GM23338 (cell line): Measurements from ENCODE around the gene SLC22A5. TPM values are rescaled to one million over a fixed set of nuclear protein-coding genes. Genes with fewer than 3 reads are reported as not detected.

Experiments used
- ATAC-seq: fragments of 200-7000 bp; cut with Tn5 transposase; 3 replicates; pipeline ENCODE4 v1.9.1; 2020
- DNase-seq: peaks from one replicate; pipeline ENCODE4 v3.0.0-alpha.2; 2015; ENCODE audit warnings: low spot score
- H2AFZ ChIP-seq: fragments of 200-600 bp; sonication (generic); 2 replicates; pipeline ENCODE4 v1.8.0; 2016; ENCODE audit warnings: antibody characterized with exemption, mild to moderate bottlenecking, moderate library complexity
- H3F3A ChIP-seq: fragments of 200-600 bp; sonication (generic); replicated peaks from 2 replicates; pipeline ENCODE4 v1.8.0; 2017; ENCODE audit warnings: antibody characterized with exemption, mixed run types, low read depth
- H3K27ac ChIP-seq: fragments of 200-600 bp; sonication (generic); 2 replicates; pipeline ENCODE4 v1.6.1; 2016; ENCODE audit warnings: low read depth
- H3K27me3 ChIP-seq: fragments of 200-600 bp; sonication (generic); 2 replicates; pipeline ENCODE4 v1.8.0; 2016; ENCODE audit warnings: mild to moderate bottlenecking, mixed run types, moderate library complexity; ENCODE audit not compliant: insufficient read depth
- H3K36me3 ChIP-seq: fragments of 200-600 bp; sonication (generic); 2 replicates; pipeline ENCODE4 v1.8.0; 2016; ENCODE audit warnings: mild to moderate bottlenecking; ENCODE audit not compliant: insufficient read depth
- H3K4me1 ChIP-seq: fragments of 200-600 bp; sonication (generic); 2 replicates; pipeline ENCODE4 v1.8.0; 2016; ENCODE audit warnings: mild to moderate bottlenecking, moderate library complexity; ENCODE audit not compliant: insufficient read depth
- H3K4me2 ChIP-seq: fragments of 200-600 bp; sonication (generic); 2 replicates; pipeline ENCODE4 v1.7.1; 2017; ENCODE audit warnings: mixed run types
- H3K4me3 ChIP-seq: fragments of 200-600 bp; sonication (generic); 2 replicates; pipeline ENCODE4 v1.6.1; 2016; ENCODE audit warnings: mixed run types
- H3K79me2 ChIP-seq: fragments of 200-600 bp; sonication (generic); replicated peaks from 2 replicates; pipeline ENCODE4 v1.8.0; 2017; ENCODE audit warnings: mild to moderate bottlenecking; ENCODE audit not compliant: insufficient read depth
- H3K9me2 ChIP-seq: fragments of 200-600 bp; sonication (generic); 2 replicates; pipeline ENCODE4 v1.8.0; 2017; ENCODE audit not compliant: insufficient read depth
- H4K20me1 ChIP-seq: fragments of 200-600 bp; sonication (generic); replicated peaks from 2 replicates; pipeline ENCODE4 v1.8.0; 2017; ENCODE audit warnings: mild to moderate bottlenecking; ENCODE audit not compliant: insufficient read depth
- H3K27ac Mint-ChIP-seq: 2 replicates; pipeline ENCODE4 v1.8.0; 2020; ENCODE audit warnings: inconsistent platforms, mild to moderate bottlenecking, moderate library complexity, mixed read lengths
- H3K27me3 Mint-ChIP-seq: 3 replicates; pipeline ENCODE4 v1.8.0; 2022; ENCODE audit warnings: low read depth, mild to moderate bottlenecking, moderate library complexity, mixed read lengths, inconsistent platforms; ENCODE audit not compliant: insufficient read depth, poor library complexity
- H3K36me3 Mint-ChIP-seq: 3 replicates; pipeline ENCODE4 v1.8.0; 2021; ENCODE audit warnings: low read depth, mild to moderate bottlenecking, inconsistent platforms, moderate library complexity, mixed read lengths
- H3K4me1 Mint-ChIP-seq: 3 replicates; pipeline ENCODE4 v1.8.0; 2020; ENCODE audit warnings: mild to moderate bottlenecking, inconsistent platforms, mixed read lengths
- H3K4me3 Mint-ChIP-seq: 3 replicates; pipeline ENCODE4 v1.8.0; 2021; ENCODE audit warnings: moderate library complexity, mild to moderate bottlenecking, inconsistent platforms, mixed read lengths
- H3K9me3 Mint-ChIP-seq: 3 replicates; pipeline ENCODE4 v1.8.0; 2020; ENCODE audit warnings: moderate library complexity, mild to moderate bottlenecking, inconsistent platforms, mixed read lengths
- CREB1 ChIP-seq: fragments of 250-450 bp; sonication (Bioruptor Pico); IDR thresholded peaks from 2 replicates; pipeline ENCODE4 v1.5.0; 2020; ENCODE audit warnings: low read depth, mild to moderate bottlenecking, moderate library complexity
- EZH2 ChIP-seq: fragments of 200-600 bp; sonication (generic); IDR thresholded peaks from one replicate; pipeline ENCODE4 v1.8.0; 2017; ENCODE audit warnings: antibody characterized with exemption, mild to moderate bottlenecking, low read depth; ENCODE audit not compliant: unreplicated experiment
- EZH2phosphoT487 ChIP-seq: fragments of 200-600 bp; sonication (generic); IDR thresholded peaks from one replicate; pipeline ENCODE4 v1.8.1; 2018; ENCODE audit warnings: antibody characterized with exemption; ENCODE audit not compliant: unreplicated experiment
- NANOG ChIP-seq: IDR thresholded peaks from 2 replicates; pipeline ENCODE4 v1.6.1; 2016; ENCODE audit warnings: antibody characterized with exemption, borderline replicate concordance
- POLR2AphosphoS5 ChIP-seq: IDR thresholded peaks from 2 replicates; pipeline ENCODE4 v1.6.1; 2016; ENCODE audit warnings: antibody characterized with exemption, low read depth
- STAT1 ChIP-seq: IDR thresholded peaks from one replicate; pipeline ENCODE4 v1.6.1; 2016; ENCODE audit warnings: antibody characterized with exemption; ENCODE audit not compliant: unreplicated experiment
- ZNF114 ChIP-seq: fragments of 250-450 bp; sonication (Bioruptor Pico); IDR thresholded peaks from 2 replicates; pipeline ENCODE4 v1.5.0; 2020; ENCODE audit warnings: mild to moderate bottlenecking, moderate library complexity
- ZNF331 ChIP-seq: fragments of 250-450 bp; sonication (Bioruptor Pico); IDR thresholded peaks from 2 replicates; pipeline ENCODE4 v1.5.0; 2020; ENCODE audit warnings: low read depth, mild to moderate bottlenecking, moderate library complexity
- polyA plus RNA-seq: library from polyadenylated mRNA; unstranded; fragments of >200 nt; fragmentation: Nextera tagmentation; extraction: Ambion mirVana; gene quantifications from 2 replicates; pipeline ENCODE4 v1.2.1, GENCODE V29; 2016
- total RNA-seq: library from RNA; depleted of rRNA; stranded (reverse); fragments of >200 nt; shearing (Covaris generic); gene quantifications from 2 replicates; pipeline ENCODE4 v1.2.3, GENCODE V29; 2014
- TF ChIP-seq, protein P1 (sequence below): fragments of 250-450 bp; sonication (Bioruptor Pico); IDR thresholded peaks from 2 replicates; pipeline ENCODE4 v1.5.0; 2020; ENCODE audit warnings: mild to moderate bottlenecking, moderate library complexity
- TF ChIP-seq, protein P2 (sequence below): IDR thresholded peaks from 2 replicates; pipeline ENCODE4 v1.6.1; 2016; ENCODE audit warnings: antibody characterized with exemption

SLC22A5 gene
- total and polyA plus RNA-seq, 2 experiments from 2014 or later, result 1.9 to 2.4 TPM

DNA sequence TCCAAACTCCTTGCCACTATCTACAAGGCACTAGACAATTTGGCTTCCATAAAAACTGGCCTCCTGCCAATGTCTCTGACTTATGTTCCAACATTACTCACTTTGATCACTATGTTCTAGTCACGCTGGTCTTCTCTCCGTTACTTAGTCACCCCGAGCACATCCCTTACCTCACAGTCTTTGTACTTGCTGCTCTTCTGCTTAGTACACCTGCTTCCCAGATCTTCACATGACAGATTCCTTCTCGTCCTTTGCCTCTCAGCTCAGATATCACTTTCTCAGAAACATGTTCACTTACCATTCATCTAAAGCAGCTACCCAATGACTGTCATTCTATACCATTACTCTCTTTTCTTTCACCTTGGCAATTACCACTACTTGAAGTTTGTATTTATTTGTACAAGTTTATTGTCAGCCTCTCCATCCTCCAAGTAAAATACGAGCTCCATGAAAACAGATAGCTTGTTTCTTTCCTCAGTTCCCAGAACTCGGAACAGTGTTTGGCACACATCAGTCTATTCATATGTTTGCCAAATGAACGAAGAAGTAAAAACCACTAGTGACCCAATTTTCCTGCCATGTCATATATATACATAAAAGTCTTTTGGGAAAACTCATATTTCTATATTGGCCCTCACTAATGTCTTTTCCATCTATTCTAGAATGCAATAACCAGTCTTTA is 5.9 kb upstream of the SLC22A5 start:
- no peak for TF ChIP-seq ZNF331
- no peak for TF ChIP-seq POLR2AphosphoS5
- TF ChIP-seq, protein P1, sequence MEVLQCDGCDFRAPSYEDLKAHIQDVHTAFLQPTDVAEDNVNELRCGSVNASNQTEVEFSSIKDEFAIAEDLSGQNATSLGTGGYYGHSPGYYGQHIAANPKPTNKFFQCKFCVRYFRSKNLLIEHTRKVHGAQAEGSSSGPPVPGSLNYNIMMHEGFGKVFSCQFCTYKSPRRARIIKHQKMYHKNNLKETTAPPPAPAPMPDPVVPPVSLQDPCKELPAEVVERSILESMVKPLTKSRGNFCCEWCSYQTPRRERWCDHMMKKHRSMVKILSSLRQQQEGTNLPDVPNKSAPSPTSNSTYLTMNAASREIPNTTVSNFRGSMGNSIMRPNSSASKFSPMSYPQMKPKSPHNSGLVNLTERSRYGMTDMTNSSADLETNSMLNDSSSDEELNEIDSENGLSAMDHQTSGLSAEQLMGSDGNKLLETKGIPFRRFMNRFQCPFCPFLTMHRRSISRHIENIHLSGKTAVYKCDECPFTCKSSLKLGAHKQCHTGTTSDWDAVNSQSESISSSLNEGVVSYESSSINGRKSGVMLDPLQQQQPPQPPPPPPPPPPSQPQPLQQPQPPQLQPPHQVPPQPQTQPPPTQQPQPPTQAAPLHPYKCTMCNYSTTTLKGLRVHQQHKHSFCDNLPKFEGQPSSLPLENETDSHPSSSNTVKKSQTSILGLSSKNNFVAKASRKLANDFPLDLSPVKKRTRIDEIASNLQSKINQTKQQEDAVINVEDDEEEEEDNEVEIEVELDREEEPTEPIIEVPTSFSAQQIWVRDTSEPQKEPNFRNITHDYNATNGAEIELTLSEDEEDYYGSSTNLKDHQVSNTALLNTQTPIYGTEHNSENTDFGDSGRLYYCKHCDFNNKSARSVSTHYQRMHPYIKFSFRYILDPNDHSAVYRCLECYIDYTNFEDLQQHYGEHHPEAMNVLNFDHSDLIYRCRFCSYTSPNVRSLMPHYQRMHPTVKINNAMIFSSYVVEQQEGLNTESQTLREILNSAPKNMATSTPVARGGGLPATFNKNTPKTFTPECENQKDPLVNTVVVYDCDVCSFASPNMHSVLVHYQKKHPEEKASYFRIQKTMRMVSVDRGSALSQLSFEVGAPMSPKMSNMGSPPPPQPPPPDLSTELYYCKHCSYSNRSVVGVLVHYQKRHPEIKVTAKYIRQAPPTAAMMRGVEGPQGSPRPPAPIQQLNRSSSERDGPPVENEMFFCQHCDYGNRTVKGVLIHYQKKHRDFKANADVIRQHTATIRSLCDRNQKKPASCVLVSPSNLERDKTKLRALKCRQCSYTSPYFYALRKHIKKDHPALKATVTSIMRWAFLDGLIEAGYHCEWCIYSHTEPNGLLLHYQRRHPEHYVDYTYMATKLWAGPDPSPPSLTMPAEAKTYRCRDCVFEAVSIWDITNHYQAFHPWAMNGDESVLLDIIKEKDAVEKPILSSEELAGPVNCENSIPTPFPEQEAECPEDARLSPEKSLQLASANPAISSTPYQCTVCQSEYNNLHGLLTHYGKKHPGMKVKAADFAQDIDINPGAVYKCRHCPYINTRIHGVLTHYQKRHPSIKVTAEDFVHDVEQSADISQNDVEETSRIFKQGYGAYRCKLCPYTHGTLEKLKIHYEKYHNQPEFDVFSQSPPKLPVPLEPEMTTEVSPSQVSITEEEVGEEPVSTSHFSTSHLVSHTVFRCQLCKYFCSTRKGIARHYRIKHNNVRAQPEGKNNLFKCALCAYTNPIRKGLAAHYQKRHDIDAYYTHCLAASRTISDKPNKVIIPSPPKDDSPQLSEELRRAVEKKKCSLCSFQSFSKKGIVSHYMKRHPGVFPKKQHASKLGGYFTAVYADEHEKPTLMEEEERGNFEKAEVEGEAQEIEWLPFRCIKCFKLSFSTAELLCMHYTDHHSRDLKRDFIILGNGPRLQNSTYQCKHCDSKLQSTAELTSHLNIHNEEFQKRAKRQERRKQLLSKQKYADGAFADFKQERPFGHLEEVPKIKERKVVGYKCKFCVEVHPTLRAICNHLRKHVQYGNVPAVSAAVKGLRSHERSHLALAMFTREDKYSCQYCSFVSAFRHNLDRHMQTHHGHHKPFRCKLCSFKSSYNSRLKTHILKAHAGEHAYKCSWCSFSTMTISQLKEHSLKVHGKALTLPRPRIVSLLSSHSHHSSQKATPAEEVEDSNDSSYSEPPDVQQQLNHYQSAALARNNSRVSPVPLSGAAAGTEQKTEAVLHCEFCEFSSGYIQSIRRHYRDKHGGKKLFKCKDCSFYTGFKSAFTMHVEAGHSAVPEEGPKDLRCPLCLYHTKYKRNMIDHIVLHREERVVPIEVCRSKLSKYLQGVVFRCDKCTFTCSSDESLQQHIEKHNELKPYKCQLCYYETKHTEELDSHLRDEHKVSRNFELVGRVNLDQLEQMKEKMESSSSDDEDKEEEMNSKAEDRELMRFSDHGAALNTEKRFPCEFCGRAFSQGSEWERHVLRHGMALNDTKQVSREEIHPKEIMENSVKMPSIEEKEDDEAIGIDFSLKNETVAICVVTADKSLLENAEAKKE, result no peak
- TF ChIP-seq NANOG, result no peak
- no peak for TF ChIP-seq CREB1 (CRISPR knock-in tag)
- TF ChIP-seq, protein P2, sequence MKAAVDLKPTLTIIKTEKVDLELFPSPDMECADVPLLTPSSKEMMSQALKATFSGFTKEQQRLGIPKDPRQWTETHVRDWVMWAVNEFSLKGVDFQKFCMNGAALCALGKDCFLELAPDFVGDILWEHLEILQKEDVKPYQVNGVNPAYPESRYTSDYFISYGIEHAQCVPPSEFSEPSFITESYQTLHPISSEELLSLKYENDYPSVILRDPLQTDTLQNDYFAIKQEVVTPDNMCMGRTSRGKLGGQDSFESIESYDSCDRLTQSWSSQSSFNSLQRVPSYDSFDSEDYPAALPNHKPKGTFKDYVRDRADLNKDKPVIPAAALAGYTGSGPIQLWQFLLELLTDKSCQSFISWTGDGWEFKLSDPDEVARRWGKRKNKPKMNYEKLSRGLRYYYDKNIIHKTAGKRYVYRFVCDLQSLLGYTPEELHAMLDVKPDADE, result no peak
- TF ChIP-seq EZH2phosphoT487, result no peak
- TF ChIP-seq EZH2, result no peak
- no peak for TF ChIP-seq STAT1
- no peak for TF ChIP-seq ZNF114 (CRISPR knock-in tag)
- no peaks in the 10 kb centered on the region for H3K9me3 Mint-ChIP-seq
- Histone ChIP-seq H3K4me2 (no peak overlapping the region), H3F3A (no peaks in the 10 kb centered on the region), H3K4me1 (no peaks in the 10 kb centered on the region), H3K27ac (no peak overlapping the region), H3K9me2 (no peaks in the 10 kb centered on the region), H3K79me2 (no peaks in the 10 kb centered on the region), H3K4me3 (no peak overlapping the region), H4K20me1 (no peaks in the 10 kb centered on the region), H3K27me3 (no peaks in the 10 kb centered on the region), H2AFZ (no peak overlapping the region), H3K36me3 (no peaks in the 10 kb centered on the region)
- H3K27me3 Mint-ChIP-seq, result no peaks in the 10 kb centered on the region
- ATAC-seq (no peak), DNase-seq (no peak)
- H3K36me3 Mint-ChIP-seq, result no peaks in the 10 kb centered on the region
- no peak overlapping the region for H3K4me3 Mint-ChIP-seq
- H3K4me1 Mint-ChIP-seq, result no peaks in the 10 kb centered on the region
- no peak overlapping the region for H3K27ac Mint-ChIP-seq
